IPS DF 4.7 (cell line): ENCODE measurements around the gene CTSA.
"Not testable (repeated sequence)": the region's sequence is repeated elsewhere in the genome, so short reads cannot be mapped to it uniquely, and the experiment has no call there.

Experiments used
- DNase-seq: peaks from one replicate; pipeline ENCODE4 v3.0.0-alpha.2; 2013; ENCODE audit warnings: low spot score; ENCODE audit errors: extremely low read depth

Gene CTSA

GRCh38 chr20:45894797-45895196, 3.7 kb downstream of the CTSA start:
- no peak for DNase-seq

- DNase-seq: no peak
Measured at GRCh38 chr20:45896641-45897161, 5.6 kb downstream of the CTSA start.

- DNase-seq: no peak
Measured at GRCh38 chr20:45897289-45897688, 6.2 kb downstream of the CTSA start.

- no peak for DNase-seq
Measured at GRCh38 chr20:45897692-45898091, 6.6 kb downstream of the CTSA start.

GRCh38 chr20:45898285-45898684, 7.2 kb downstream of the CTSA start:
- no peak for DNase-seq

- no peak for DNase-seq
Measured at GRCh38 chr20:45899046-45899835, 8.1 kb downstream of the CTSA start.

GRCh38 chr20:45901332-45901731, 10.2 kb downstream of the CTSA start:
- not testable (repeated sequence) for DNase-seq

- no peak for DNase-seq
Measured at GRCh38 chr20:45902199-45902701, 11.1 kb downstream of the CTSA start.

- no peak for DNase-seq
Measured at GRCh38 chr20:45904583-45905504, 13.7 kb downstream of the CTSA start.

- no peak for DNase-seq
Measured at GRCh38 chr20:45905505-45906079, 14.5 kb downstream of the CTSA start.

GRCh38 chr20:45907219-45907948, 16.2 kb downstream of the CTSA start:
- DNase-seq: no peak

GRCh38 chr20:45908084-45908483, 16.9 kb downstream of the CTSA start:
- DNase-seq: no peak

- DNase-seq: no peak
Measured at GRCh38 chr20:45909336-45909808, 18.2 kb downstream of the CTSA start.

- DNase-seq: no peak
Measured at GRCh38 chr20:45909817-45910669, 18.9 kb downstream of the CTSA start.

GRCh38 chr20:45910670-45911485, 19.7 kb downstream of the CTSA start:
- DNase-seq: peak; percentile 99

- DNase-seq: no peak
Measured at GRCh38 chr20:45911486-45912343, 20.6 kb downstream of the CTSA start, which contains the start of gene PLTP. PLTP (minus strand) TSS chr20:45912155; CDS start chr20:45911452, 703 bp downstream.

GRCh38 chr20:45912344-45912682, 21.2 kb downstream of the CTSA start:
- no peak for DNase-seq

GRCh38 chr20:45913116-45913515, 22.0 kb downstream of the CTSA start:
- no peak for DNase-seq
